Measurements from ENCODE around the gene CHST15.
"Not testable (repeated sequence)": the region's sequence is repeated elsewhere in the genome, so short reads cannot be mapped to it uniquely, and the experiment has no call there.

CHST15 gene

GRCh38 chr10:124098575-124098974 lies 5.2 kb upstream of the CHST15 start:
- no peak for DNase-seq (ENCODE audit: low read depth)

DNA sequence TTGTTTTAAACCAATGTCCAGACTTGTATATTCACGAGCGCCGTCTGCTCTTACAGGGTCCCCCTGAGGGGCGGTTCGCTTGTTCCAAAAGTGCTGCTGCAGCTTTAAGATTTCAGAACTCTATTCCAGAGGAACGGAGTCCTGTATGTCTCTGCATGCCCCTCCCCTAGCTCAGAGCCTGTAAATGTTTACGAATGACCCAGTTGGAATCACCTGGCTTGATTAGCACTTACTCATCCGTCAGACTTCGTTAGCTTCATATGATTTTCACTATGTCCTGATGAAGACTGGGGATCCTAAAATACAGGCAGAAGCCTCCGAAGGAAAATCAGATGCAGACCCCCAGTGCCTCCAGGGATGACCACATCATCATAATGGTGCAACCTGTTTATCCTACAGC lies 4.5 kb upstream of the CHST15 start:
- DNase-seq (ENCODE audit: low read depth): no peak

- no peak for DNase-seq (ENCODE audit: low read depth)
These were observed 3.1 kb upstream of the CHST15 start for GRCh38 chr10:124096494-124096893.

DNA sequence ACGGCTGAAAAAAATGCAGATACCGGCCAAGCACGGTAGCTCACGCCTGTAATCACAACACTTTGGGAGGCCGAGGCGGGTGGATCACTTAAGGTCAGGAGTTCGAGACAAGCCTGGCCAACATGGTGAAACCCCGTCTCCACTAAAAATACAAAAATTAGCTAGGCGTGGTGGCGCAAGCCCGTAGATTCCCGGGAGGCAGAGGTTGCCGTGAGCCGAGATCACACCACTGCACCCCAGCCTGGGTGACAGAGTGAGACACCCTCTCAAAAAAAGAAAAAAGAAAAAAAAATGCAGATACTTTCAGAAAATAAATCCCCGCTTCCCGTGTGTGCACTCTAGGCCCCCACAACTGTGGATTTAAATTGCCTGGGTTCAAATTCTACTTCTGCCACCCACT lies 2.4 kb upstream of the CHST15 start:
- not testable (repeated sequence) for DNase-seq (ENCODE audit: low read depth)

- no peak for DNase-seq (ENCODE audit: low read depth)
These were observed 1.7 kb upstream of the CHST15 start for GRCh38 chr10:124095096-124095495.

DNA sequence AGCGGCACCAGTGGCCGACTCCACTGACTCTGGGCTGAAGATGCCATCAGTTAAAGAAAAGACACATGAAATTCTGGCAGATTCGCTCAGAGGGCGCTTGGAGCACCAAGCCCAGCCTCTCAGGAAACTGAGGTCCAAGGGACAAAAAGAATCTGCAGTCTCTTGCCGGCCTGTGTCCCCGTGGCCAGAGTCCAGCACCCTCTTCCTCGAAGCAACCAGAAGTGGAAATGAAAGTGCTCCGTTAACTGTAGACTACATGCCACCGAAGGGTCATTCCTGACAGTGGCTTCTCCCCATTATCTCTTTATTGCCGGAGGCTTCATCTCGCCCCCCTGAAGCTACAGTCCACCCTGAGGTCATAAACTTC lies 1.0 kb upstream of the CHST15 start:
- DNase-seq (ENCODE audit: low read depth): no peak

- DNase-seq (ENCODE audit: low read depth): not testable (repeated sequence)
These were observed 498 bp upstream of the CHST15 start for GRCh38 chr10:124093774-124094418.

GRCh38 chr10:124092250-124092859 lies 1.0 kb downstream of the CHST15 start:
- no peak for DNase-seq (ENCODE audit: low read depth)

DNA sequence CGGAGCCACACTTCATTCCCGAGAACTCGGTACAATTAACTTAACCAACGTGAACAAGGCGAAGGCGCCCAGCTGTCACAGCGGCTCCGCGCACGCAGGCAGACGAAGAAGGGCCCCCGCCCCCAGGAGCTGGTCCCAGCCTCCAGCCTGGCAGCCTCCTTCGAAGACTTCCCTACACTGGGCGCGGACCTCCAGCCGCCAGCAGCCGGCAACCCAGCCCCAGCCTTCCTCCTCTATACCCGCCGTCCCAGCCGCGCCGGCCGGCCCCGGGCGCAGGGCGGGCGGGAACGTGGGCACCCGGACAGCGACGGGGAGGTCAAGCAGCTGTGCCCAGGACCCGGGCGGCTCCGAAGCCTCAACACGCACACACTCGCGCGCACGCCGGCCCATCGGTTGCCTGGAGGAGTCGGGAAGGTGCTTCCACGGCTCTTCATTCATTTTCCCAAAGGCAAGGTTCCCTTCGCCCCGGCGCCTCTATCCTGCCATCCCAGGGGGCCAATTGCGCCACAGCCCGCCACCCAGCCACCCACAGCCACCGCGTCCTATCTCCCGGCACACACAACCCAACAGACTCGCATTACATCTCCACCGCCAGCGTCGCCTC lies 1.6 kb downstream of the CHST15 start:
- no peak for DNase-seq (ENCODE audit: low read depth)

GRCh38 chr10:124090601-124091209 lies 2.7 kb downstream of the CHST15 start:
- no peak for DNase-seq (ENCODE audit: low read depth)

GRCh38 chr10:124089859-124090258 lies 3.5 kb downstream of the CHST15 start:
- no peak for DNase-seq (ENCODE audit: low read depth)

DNA sequence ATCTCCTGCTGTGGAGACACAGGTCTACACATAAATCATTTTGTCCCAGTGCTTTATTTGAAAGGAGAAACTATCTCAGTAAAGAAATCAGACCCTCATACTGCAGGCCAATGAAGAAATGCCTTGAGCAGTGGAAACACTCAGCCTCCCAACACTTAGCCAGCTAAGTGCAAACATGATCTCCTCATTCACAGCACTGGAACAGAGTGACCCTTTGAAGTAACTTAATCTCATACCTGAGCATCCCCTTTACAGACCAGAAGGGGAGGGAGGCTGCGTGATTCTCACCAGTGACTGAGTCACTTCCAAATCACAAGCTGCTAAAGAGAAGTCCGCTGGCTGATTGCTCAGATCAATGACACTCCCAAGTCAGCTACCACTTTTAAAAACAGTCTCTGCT lies 4.5 kb downstream of the CHST15 start:
- DNase-seq (ENCODE audit: low read depth): no peak

DNA sequence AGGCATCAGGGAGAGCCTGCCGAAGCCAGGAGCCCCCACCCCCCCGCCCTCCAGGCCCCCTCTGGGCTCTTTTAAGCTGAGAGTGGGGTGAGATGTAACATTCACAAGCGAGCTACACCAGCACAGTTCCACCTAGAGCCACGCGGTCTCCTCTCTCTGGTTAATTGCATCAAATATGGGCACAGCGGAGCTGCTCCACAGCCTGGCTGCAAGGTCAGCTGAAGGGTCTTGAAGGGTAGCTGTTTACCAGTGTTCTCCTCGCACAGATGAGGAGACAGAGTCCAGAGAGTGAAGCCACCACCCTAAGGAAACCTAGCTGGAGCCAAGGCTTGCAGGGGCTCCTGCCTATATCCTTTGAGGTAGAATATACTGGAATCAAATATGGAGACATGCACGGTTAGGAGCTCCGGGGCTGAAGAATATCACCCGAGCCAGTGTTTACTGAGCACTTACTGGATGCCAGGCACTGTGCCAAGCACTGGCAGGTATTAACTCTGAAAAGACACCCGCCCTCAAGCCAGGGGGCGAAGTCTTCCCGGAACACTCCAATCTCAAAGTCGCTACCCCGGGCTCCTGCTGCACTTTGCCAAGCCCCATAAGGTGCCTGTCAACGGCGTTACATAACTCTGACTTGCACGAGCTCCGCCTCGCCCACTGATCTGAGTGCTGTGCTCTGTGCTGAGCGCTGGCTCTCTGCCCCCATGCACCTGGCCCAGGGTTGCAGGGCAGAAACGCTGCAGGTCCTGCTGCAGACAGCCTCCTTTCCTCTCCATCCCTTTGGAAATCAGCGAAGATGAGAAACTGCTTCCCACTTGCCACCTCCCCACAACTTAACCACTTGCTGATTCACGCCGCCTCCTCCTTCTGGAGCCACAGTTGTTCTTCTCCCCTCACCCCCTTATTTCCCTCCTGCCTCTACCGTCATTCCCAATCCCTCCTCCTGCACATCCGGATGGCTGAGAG lies 5.4 kb downstream of the CHST15 start:
- DNase-seq (ENCODE audit: low read depth): no peak

- DNase-seq (ENCODE audit: low read depth): no peak
These were observed 6.4 kb downstream of the CHST15 start for GRCh38 chr10:124086787-124087671.

DNA sequence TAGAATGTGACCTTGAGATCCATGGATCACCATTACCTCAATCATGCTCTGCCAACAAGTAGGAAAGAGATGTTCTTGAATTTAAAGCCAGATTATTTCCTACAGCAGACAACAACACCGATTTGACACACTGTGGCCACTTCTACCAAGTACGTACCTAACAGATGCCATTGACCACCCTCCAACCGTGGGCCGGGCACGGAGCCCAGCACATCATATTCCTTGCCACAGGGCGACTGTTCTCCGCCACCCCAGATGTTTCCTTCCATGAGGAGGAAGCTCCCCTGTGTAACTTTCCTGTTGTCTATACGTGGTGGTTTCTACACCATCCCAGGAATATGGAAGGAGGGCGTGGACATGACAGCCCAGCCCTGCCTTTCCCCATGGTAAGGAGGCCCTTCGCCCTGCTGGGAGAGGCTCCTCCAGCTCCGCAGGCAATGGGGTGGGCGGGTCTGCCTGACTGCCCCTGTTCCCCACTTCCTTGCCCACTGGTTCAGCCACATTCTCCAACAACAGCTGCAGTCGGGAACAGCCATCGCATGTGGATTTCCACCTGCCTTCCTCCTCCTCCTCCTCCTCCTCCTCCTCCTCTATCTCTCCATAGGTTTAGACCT lies 7.2 kb downstream of the CHST15 start:
- DNase-seq (ENCODE audit: low read depth): no peak

- no peak for DNase-seq (ENCODE audit: low read depth)
These were observed 7.7 kb downstream of the CHST15 start for GRCh38 chr10:124085680-124086079.

DNA sequence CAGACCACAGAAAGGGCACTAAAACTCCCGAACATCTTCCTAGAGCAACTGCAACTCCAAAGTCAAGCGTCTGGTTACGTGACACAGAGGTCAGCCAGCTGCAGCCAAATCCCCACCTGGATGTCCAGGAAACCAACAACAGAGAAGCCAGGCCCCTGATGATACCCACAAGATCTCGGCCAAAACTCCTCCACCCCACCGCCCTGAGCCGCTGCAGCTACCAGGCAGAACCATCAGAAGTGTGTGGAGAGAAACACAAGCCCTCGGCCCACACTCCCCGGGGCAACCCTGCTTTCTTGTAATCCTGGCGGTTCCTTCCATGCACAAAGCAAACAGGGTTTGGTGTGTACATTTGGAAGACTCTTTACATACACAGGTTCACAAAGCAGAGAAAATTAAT lies 8.7 kb downstream of the CHST15 start:
- DNase-seq (ENCODE audit: low read depth): no peak

GRCh38 chr10:124083740-124084397 lies 9.5 kb downstream of the CHST15 start:
- DNase-seq (ENCODE audit: low read depth): no peak

- no peak for DNase-seq (ENCODE audit: low read depth)
These were observed 10.2 kb downstream of the CHST15 start for GRCh38 chr10:124083047-124083739.

GRCh38 chr10:124082555-124082954 lies 10.8 kb downstream of the CHST15 start:
- DNase-seq (ENCODE audit: low read depth): no peak

Data from stimulated activated CD8-positive, alpha-beta memory T cell treated with anti-CD3 and anti-CD28 coated beads, Interleukin-12 subunit alpha, Interleukin-12 subunit beta, amount 100 ng/mL, for 4 hours (primary cell).